Measurements from ENCODE around the gene PBX4. TPM values are rescaled to one million over a fixed set of nuclear protein-coding genes. Genes with fewer than 3 reads are reported as not detected.

PBX4 gene
- total RNA-seq, 1 donor from 2014 or later = 0.82 TPM

- no peaks in the 10 kb centered on the region for H3K9me3 Mint-ChIP-seq (ENCODE audit: unreplicated experiment)
- H3K4me1 Mint-ChIP-seq (ENCODE audit: unreplicated experiment) = peaks cover 2% of the 10 kb centered on the region
- peak overlapping the region; percentile 6 for H3K4me3 Mint-ChIP-seq (ENCODE audit: unreplicated experiment)
- peaks cover 27% of the 10 kb centered on the region for H3K27me3 Mint-ChIP-seq (ENCODE audit: unreplicated experiment)
- peaks cover 10% of the 10 kb centered on the region for H3K36me3 Mint-ChIP-seq (ENCODE audit: low read depth, unreplicated experiment)
- H3K27ac Mint-ChIP-seq (ENCODE audit: unreplicated experiment) = peak overlapping the region; percentile 57
- no peak for TF ChIP-seq CTCF (IDR thresholded peaks at IDR 0.05; ENCODE audit: unreplicated experiment)
- no peak for DNase-seq (ENCODE audit: low spot score)
Observed at GRCh38 chr19:19533841-19534240, 84.6 kb downstream of the PBX4 start.

- Mint-ChIP-seq H3K4me1 (ENCODE audit: unreplicated experiment) (peaks cover 2% of the 10 kb centered on the region), H3K27ac (ENCODE audit: unreplicated experiment) (no peak overlapping the region), H3K4me3 (ENCODE audit: unreplicated experiment) (no peak overlapping the region), H3K27me3 (ENCODE audit: unreplicated experiment) (peaks cover 25% of the 10 kb centered on the region), H3K9me3 (ENCODE audit: unreplicated experiment) (no peaks in the 10 kb centered on the region), H3K36me3 (ENCODE audit: low read depth, unreplicated experiment) (peaks cover 7% of the 10 kb centered on the region)
- DNase-seq (ENCODE audit: low spot score) = no peak
- TF ChIP-seq CTCF (IDR thresholded peaks at IDR 0.05; ENCODE audit: unreplicated experiment) = no peak
Observed at GRCh38 chr19:19532806-19533701, 85.4 kb downstream of the PBX4 start.

GRCh38 chr19:19531951-19532805, 86.3 kb downstream of the PBX4 start:
- Mint-ChIP-seq H3K27ac (ENCODE audit: unreplicated experiment) (no peak overlapping the region), H3K27me3 (ENCODE audit: unreplicated experiment) (peaks cover 23% of the 10 kb centered on the region), H3K9me3 (ENCODE audit: unreplicated experiment) (no peaks in the 10 kb centered on the region), H3K4me1 (ENCODE audit: unreplicated experiment) (peaks cover 2% of the 10 kb centered on the region), H3K36me3 (ENCODE audit: low read depth, unreplicated experiment) (peaks cover 7% of the 10 kb centered on the region), H3K4me3 (ENCODE audit: unreplicated experiment) (peak overlapping the region; percentile 29)
- peak; percentile 88 for DNase-seq (ENCODE audit: low spot score)
- peak; percentile 88 for TF ChIP-seq CTCF (IDR thresholded peaks at IDR 0.05; ENCODE audit: unreplicated experiment)

GRCh38 chr19:19530889-19531288, 87.6 kb downstream of the PBX4 start:
- Mint-ChIP-seq H3K4me3 (ENCODE audit: unreplicated experiment) (no peak overlapping the region), H3K4me1 (ENCODE audit: unreplicated experiment) (peaks cover 2% of the 10 kb centered on the region)

More at GRCh38 chr19:19530889-19531288, 87.6 kb downstream of the PBX4 start:
- Mint-ChIP-seq H3K27ac (ENCODE audit: unreplicated experiment) (no peak overlapping the region), H3K27me3 (ENCODE audit: unreplicated experiment) (peaks cover 12% of the 10 kb centered on the region), H3K36me3 (ENCODE audit: low read depth, unreplicated experiment) (peaks cover 7% of the 10 kb centered on the region), H3K9me3 (ENCODE audit: unreplicated experiment) (no peaks in the 10 kb centered on the region)
- no peak for DNase-seq (ENCODE audit: low spot score)
- TF ChIP-seq CTCF (IDR thresholded peaks at IDR 0.05; ENCODE audit: unreplicated experiment) = no peak

All from endothelial cell (in vitro differentiated cells).